Measurements from ENCODE around the gene ZMYND8. TPM values are rescaled to one million over a fixed set of nuclear protein-coding genes. Genes with fewer than 3 reads are reported as not detected.

Gene ZMYND8
- total and polyA plus RNA-seq, 2 of the 8 experiments (the other 6 are each of a cell fraction or from before 2014, with no cell fraction given), result 50.5 to 163 TPM

GRCh38 chr20:47392015-47392720 lies 35.7 kb upstream of the ZMYND8 start:
- H2BK15ac ChIP-seq (ENCODE audit: low read length), result no peak overlapping the region
- H2BK120ac ChIP-seq (replicated peaks; ENCODE audit: low read depth, low read length), result no peak overlapping the region
- H3K4me2 ChIP-seq (ENCODE audit: insufficient read depth in 1 of 2, low read depth in 2 of 2, low read length in 2 of 2), result no peak overlapping the region
- no peak overlapping the region for H2BK20ac ChIP-seq (ENCODE audit: low read length)
- no peak for DNase-seq (ENCODE audit: low read depth in 1 of 2, low spot score in 2 of 2)
- no peaks in the 10 kb centered on the region for H3K79me2 ChIP-seq (ENCODE audit: control insufficient read depth in 1 of 2, insufficient read depth in 2 of 2, low read length in 2 of 2)
- no peaks in the 10 kb centered on the region for H3K79me1 ChIP-seq (ENCODE audit: low read depth, low read length)
- no peak overlapping the region for H3K23ac ChIP-seq (ENCODE audit: insufficient read length)
- ChIA-PET CTCF (ENCODE audit: partially characterized antibody) (interaction anchor here (0.9 to 3.8 kb wide), 8 partner anchors 8 to 196 kb away, joined by 3 to 17 read pairs (median 4); no protein-coding TSS in a partner anchor), POLR2A (ENCODE audit: partially characterized antibody) (interaction anchor here (0.9 to 1.0 kb wide), 2 partner anchors 28 to 116 kb away, joined by 3 to 4 read pairs; no protein-coding TSS in a partner anchor)
- H2BK12ac ChIP-seq (ENCODE audit: low read depth, low read length), result no peak overlapping the region
- no peak overlapping the region for H3K9ac ChIP-seq (replicated peaks in 1 of 4; ENCODE audit: extremely low read depth in 1 of 4, low read depth in 3 of 4, low read length in 3 of 4)
- TF ChIP-seq POLR2A (IDR thresholded peaks at IDR 0.05; ENCODE audit: control extremely low read depth in 1 of 2, low read depth in 2 of 2, low read length in 2 of 2) (no peak), SRF (IDR thresholded peaks at IDR 0.05; ENCODE audit: low read depth, low read length) (peak; percentile 51; the same call in 1 of the 2 replicates)
- H4K20me1 ChIP-seq (replicated peaks in 1 of 2; ENCODE audit: control insufficient read depth in 1 of 2, insufficient read depth in 2 of 2, low read length in 2 of 2), result no peaks in the 10 kb centered on the region
- no peaks in the 10 kb centered on the region for H3K27me3 ChIP-seq (replicated peaks in 1 of 4; ENCODE audit: control insufficient read depth in 3 of 4, extremely low read depth in 1 of 4, insufficient read depth in 3 of 4, low read length in 3 of 4)
- no peaks in the 10 kb centered on the region for H3K36me3 ChIP-seq (ENCODE audit: control insufficient read depth in 2 of 4, insufficient read depth in 4 of 4, low read length in 3 of 4)
- H4K8ac ChIP-seq (ENCODE audit: extremely low read depth, insufficient read depth, low read length), result no peak overlapping the region
- H3K18ac ChIP-seq (ENCODE audit: extremely low read depth, low read length), result no peak overlapping the region
- no peaks in the 10 kb centered on the region; a peak in 1 of 4 replicates for H3K9me3 ChIP-seq (ENCODE audit: insufficient read depth in 2 of 2, low read depth in 1 of 2, low read length in 1 of 2)
- no peak overlapping the region for H4K91ac ChIP-seq (replicated peaks; ENCODE audit: insufficient read length, low read length)
- H3K4ac ChIP-seq (replicated peaks; ENCODE audit: insufficient read length, low read depth, low read length), result no peak overlapping the region
- H2BK5ac ChIP-seq (ENCODE audit: low read depth, low read length), result no peak overlapping the region; the same call in 1 of the 2 replicates
- no peak for FAIRE-seq
- no peaks in the 10 kb centered on the region for H3K4me1 ChIP-seq (replicated peaks in 1 of 4; ENCODE audit: control insufficient read depth in 3 of 4, insufficient read depth in 4 of 4, low read length in 3 of 4)
- H2AFZ ChIP-seq (ENCODE audit: low read length), result peak overlapping the region; percentile 70; the same call in 1 of the 2 replicates
- H2AK5ac ChIP-seq (ENCODE audit: low read depth, low read length), result no peak overlapping the region
- no peak overlapping the region for H3K56ac ChIP-seq (replicated peaks; ENCODE audit: insufficient read length, low read depth, low read length)
- H3K23me2 ChIP-seq (ENCODE audit: low read depth, low read length), result no peaks in the 10 kb centered on the region; the same call in 1 of the 2 replicates
- no peak overlapping the region for H3K27ac ChIP-seq (ENCODE audit: low read depth, low read length)
- WGBS, 2 experiments (ENCODE audit: extremely low coverage in 1 of 2, insufficient coverage in 1 of 2, insufficient read length in 1 of 2, insufficient replicate concordance in 2 of 2, low coverage in 1 of 2, low lambda C conversion rate in 2 of 2, missing lambda C conversion rate in 1 of 2), result 86% methylated on average over 7 of the region's 7 CpGs; no CpG with 5 or more reads in 1 of the 2 experiments
- H3K14ac ChIP-seq (ENCODE audit: insufficient read length), result no peak overlapping the region
- H3K4me3 ChIP-seq (ENCODE audit: extremely low read depth in 1 of 4, insufficient read depth in 2 of 4, low read depth in 3 of 4, low read length in 4 of 4), result no peak overlapping the region
- peak overlapping the region; percentile 12 for H4K5ac ChIP-seq (ENCODE audit: insufficient read length, low read depth, low read length)

All from H1 (cell line).